Ovary (tissue), 9 donors: ENCODE results near the gene TRABD. TPM values are rescaled to one million over a fixed set of nuclear protein-coding genes. Genes with fewer than 3 reads are reported as not detected.
A peak's percentile ranks its signal among the peaks of the same experiment; 100 is the strongest.

Source experiments
- DNase-seq, 5 donors: peaks; one replicate each; pipeline ENCODE4 v3.0.0-alpha.2; 2019 to 2020
- H3K27ac ChIP-seq, 2 donors: fragments of 200-600 bp; one replicate each; pipeline versions ENCODE4 v1.5.1 to v1.8.0; 2019 to 2022
- H3K27me3 ChIP-seq: fragments of 200-600 bp; one replicate; pipeline ENCODE4 v1.8.0; 2022
- H3K36me3 ChIP-seq: fragments of 200-600 bp; sonication (generic); one replicate; pipeline ENCODE4 v1.5.1; 2019
- H3K4me1 ChIP-seq: one replicate; pipeline ENCODE4 v1.8.1; 2013; ENCODE audit warnings: mild to moderate bottlenecking, moderate library complexity; ENCODE audit not compliant: insufficient read depth
- H3K4me3 ChIP-seq: fragments of 200-600 bp; sonication (generic); one replicate; pipeline ENCODE4 v1.5.1; 2017
- H3K9me3 ChIP-seq, 2 donors: fragments of 200-600 bp in 1 of 2; sonication (generic) in 1 of 2; one replicate each; pipeline versions ENCODE4 v1.5.1 to v1.8.1; 2013 to 2019; ENCODE audit warnings: mild to moderate bottlenecking in 1 of 2, moderate library complexity in 1 of 2
- CTCF ChIP-seq, 3 donors: fragments of 450-650 bp in 2 of 3; fragments of 200-600 bp in 1 of 3; IDR thresholded peaks; one replicate each; pipeline versions ENCODE4 v1.5.1 to v1.8.0; 2016 to 2022; ENCODE audit warnings: antibody characterized with exemption in 3 of 3, mild to moderate bottlenecking in 1 of 3
- EP300 ChIP-seq: sonication (generic); formaldehyde crosslinking; IDR thresholded peaks from one replicate; pipeline ENCODE4 v1.6.1; 2017; ENCODE audit warnings: antibody characterized with exemption
- POLR2A ChIP-seq: fragments of 450-650 bp; IDR thresholded peaks from one replicate; pipeline ENCODE4 v1.6.1; 2017; ENCODE audit warnings: antibody characterized with exemption, mild to moderate bottlenecking, moderate library complexity
- WGBS, 3 donors: extraction: QIAGEN DNeasy Blood & Tissue Kit in 1 of 3; methylation state at CpG; one replicate each; pipeline versions ENCODE4 v1.1.5 to v1.1.7; 2013 to 2017; 5-methylcytosine and 5-hydroxymethylcytosine counted together
- intact Hi-C, 4 donors: fragments of 100-400 bp; cut with DNase I; formaldehyde crosslinking; loops; one replicate each; pipeline versions ENCODE4 v1.11.0 to v1.15.1; 2022 to 2023
- polyA plus RNA-seq, 2 donors: library from polyadenylated mRNA; stranded (reverse); fragments of 200-250 nt in 1 of 2; fragments of 350-450 nt in 1 of 2; fragmentation: Illumina TruSeq in 1 of 2; extraction: RNeasy Lipid Tissue Mini Kit (QIAGEN cat#74804) in 1 of 2; gene quantifications; one replicate each; pipeline ENCODE4 v1.2.3, GENCODE V29; 2013 to 2014
- total RNA-seq, 7 donors: library from RNA; depleted of rRNA in 2 of 7; stranded (reverse); fragments of >200 nt in 2 of 7; fragmentation: NEBNext Ultra II Directional in 3 of 7; extraction: Animal tissue kit (Norgen Biotek cat#: 25700) in 3 of 7; gene quantifications; one replicate each; pipeline versions ENCODE4 v1.1.0 to v1.2.4, GENCODE V29; 2016 to 2023
- donor health status: DM: no; HTN: no; CAD: no; lungs with moderate emphysema.
- donor health status: DM: no; HTN: no; CAD: no.
- donor health status: Bipolar disorder and iron deficiency.
- donor health status: DM: yes; HTN: yes; CAD: no.
- donor health status: DM: no; HTN: no; CAD: no.
- donor health status: DM: yes; HTN: yes; CAD: no.

The TRABD gene
- total and polyA plus RNA-seq, 9 donors, result 0.58 to 35.2 (median 26.1) TPM

GRCh38 chr22:50189849-50190181 is 4.1 kb downstream of the TRABD start:
- no peak overlapping the region for H3K4me3 ChIP-seq
- no peak for TF ChIP-seq EP300
- TF ChIP-seq POLR2A, result no peak
- no peak for TF ChIP-seq CTCF (IDR thresholded peaks at IDR 0.05)
- peak in 1 of 5 donors; percentile 49 for DNase-seq
- peak overlapping the region in 1 of 2 donors; percentile 60 for H3K27ac ChIP-seq
- no peaks in the 10 kb centered on the region for H3K27me3 ChIP-seq
- 33 to 50% (median 37%) methylated on average over 4 of the region's 4 CpGs for WGBS, 3 donors
- H3K4me1 ChIP-seq, result peaks cover 11% of the 10 kb centered on the region
- intact Hi-C loops, result loop anchor here in 1 of 4 donors (10.0 kb wide), 1 partner anchor 235 kb away; no protein-coding TSS in a partner anchor
- no peaks in the 10 kb centered on the region for H3K9me3 ChIP-seq
- H3K36me3 ChIP-seq, result no peaks in the 10 kb centered on the region

- TF ChIP-seq CTCF (IDR thresholded peaks at IDR 0.05) (peak in 1 of 3 donors; percentile 17), EP300 (no peak)
- intact Hi-C loops, result loop anchor here in 1 of 4 donors (10.0 kb wide), 1 partner anchor 236 kb away; no protein-coding TSS in a partner anchor
- Histone ChIP-seq H3K9me3 (no peaks in the 10 kb centered on the region), H3K27me3 (no peaks in the 10 kb centered on the region), H3K27ac (peak overlapping the region; percentile 4 to 60), H3K4me1 (peaks cover 9% of the 10 kb centered on the region), H3K4me3 (peak overlapping the region; percentile 30), H3K36me3 (no peaks in the 10 kb centered on the region)
- WGBS, 3 donors, result 11 to 20% (median 12%) methylated on average over 22 to 43 of the region's 43 CpGs
- DNase-seq, result peak; percentile 62 to 79 (median 68)
Measured at GRCh38 chr22:50190182-50190940, 4.6 kb downstream of the TRABD start.

- Histone ChIP-seq H3K9me3 (no peaks in the 10 kb centered on the region), H3K27me3 (no peaks in the 10 kb centered on the region), H3K4me3 (peak overlapping the region; percentile 30), H3K4me1 (peaks cover 8% of the 10 kb centered on the region), H3K36me3 (no peaks in the 10 kb centered on the region), H3K27ac (peak overlapping the region; percentile 4 to 60)
- no peak for TF ChIP-seq CTCF (IDR thresholded peaks at IDR 0.05)
- no peak for TF ChIP-seq POLR2A
- no peak for TF ChIP-seq EP300
- peak in 3 of 5 donors; percentile 38 to 56 (median 45) for DNase-seq
- intact Hi-C loops, result loop anchor here in 1 of 4 donors (10.0 kb wide), 1 partner anchor 236 kb away; no protein-coding TSS in a partner anchor
- WGBS, 3 donors, result 68 to 73% (median 69%) methylated on average over 18 of the region's 18 CpGs
Measured at GRCh38 chr22:50190941-50191741, 5.4 kb downstream of the TRABD start.

GRCh38 chr22:50192436-50193204 is 6.9 kb downstream of the TRABD start:
- DNase-seq, result peak in 1 of 5 donors; percentile 13
- Histone ChIP-seq H3K4me1 (peaks cover 8% of the 10 kb centered on the region), H3K27ac (no peak overlapping the region), H3K27me3 (no peaks in the 10 kb centered on the region), H3K9me3 (no peaks in the 10 kb centered on the region), H3K4me3 (no peak overlapping the region), H3K36me3 (no peaks in the 10 kb centered on the region)
- 80 to 83% (median 82%) methylated on average over 23 to 25 of the region's 25 CpGs for WGBS, 3 donors
- TF ChIP-seq CTCF (IDR thresholded peaks at IDR 0.05), result no peak
- TF ChIP-seq EP300, result no peak
- no peak for TF ChIP-seq POLR2A
- intact Hi-C loops, result loop anchor here in 1 of 4 donors (10.0 kb wide), 1 partner anchor 238 kb away; no protein-coding TSS in a partner anchor
